Measurements from ENCODE around the gene NFIX.

The NFIX gene

GRCh38 chr19:13121551-13122274 lies 126.4 kb downstream of the NFIX start:
- no peak for DNase-seq (ENCODE audit: low spot score)
- TF ChIP-seq CTCF (IDR thresholded peaks at IDR 0.05; ENCODE audit: extremely low read depth, insufficient read depth, missing control alignments), result no peak
- in situ Hi-C loops (cut with MboI; ENCODE audit: low pct_unique_long_range_greater_than_20kb, low sequenced_read_pairs, unreplicated experiment), result no loop called here

GRCh38 chr19:13122275-13122878 lies 127.1 kb downstream of the NFIX start:
- no peak for TF ChIP-seq CTCF (IDR thresholded peaks at IDR 0.05; ENCODE audit: extremely low read depth, insufficient read depth, missing control alignments)
- in situ Hi-C loops (cut with MboI; ENCODE audit: low pct_unique_long_range_greater_than_20kb, low sequenced_read_pairs, unreplicated experiment), result no loop called here
- no peak for DNase-seq (ENCODE audit: low spot score)

DNA sequence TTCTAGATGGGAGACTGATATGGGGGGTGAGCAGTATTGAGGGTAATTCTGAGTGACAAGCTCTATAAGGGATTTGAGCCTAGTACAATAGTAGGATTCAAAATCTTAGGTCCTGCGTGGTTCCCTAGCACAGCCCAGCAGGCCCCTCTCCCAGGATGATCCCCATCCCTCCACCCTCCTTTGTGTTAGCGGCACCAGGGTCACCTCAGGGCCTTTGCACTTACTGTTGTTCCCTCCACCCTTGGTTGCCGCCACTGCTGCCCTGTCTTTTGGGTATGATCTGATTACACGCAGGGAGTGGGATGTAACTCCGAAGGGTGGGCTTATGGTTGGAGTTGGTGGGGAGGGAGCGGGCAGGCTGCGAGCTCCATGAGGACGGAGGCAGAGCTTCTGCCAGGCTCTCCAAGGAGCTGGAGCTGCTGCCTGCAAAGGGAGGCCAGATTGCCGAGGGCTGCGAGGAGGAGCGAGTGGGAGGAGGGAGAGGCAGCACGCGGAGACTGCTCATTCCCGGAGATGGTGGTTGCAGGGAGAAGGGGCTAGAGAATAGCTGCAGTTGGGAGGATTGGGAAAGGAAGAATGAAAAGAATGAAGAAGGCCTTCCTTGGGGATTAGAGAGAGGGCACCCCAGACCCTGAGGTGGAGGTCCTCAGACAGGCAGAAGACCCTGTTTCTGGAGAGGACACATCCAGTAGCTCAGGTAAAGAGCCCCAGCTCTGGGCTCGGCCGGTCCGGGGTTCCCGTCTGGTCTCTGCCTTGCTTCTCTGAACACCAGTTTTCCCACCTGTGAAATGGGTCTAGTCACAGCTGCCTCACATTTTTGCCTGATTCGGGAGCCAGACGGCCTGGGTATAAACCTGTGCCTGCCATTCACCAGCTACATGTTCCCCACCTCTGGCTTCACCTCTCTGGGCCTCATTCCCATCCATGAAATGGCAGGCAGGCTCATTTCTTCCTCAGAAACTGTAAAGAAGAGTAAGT lies 128.0 kb downstream of the NFIX start:
- TF ChIP-seq CTCF (IDR thresholded peaks at IDR 0.05; ENCODE audit: extremely low read depth, insufficient read depth, missing control alignments), result no peak
- in situ Hi-C loops (cut with MboI; ENCODE audit: low pct_unique_long_range_greater_than_20kb, low sequenced_read_pairs, unreplicated experiment), result no loop called here

DNA sequence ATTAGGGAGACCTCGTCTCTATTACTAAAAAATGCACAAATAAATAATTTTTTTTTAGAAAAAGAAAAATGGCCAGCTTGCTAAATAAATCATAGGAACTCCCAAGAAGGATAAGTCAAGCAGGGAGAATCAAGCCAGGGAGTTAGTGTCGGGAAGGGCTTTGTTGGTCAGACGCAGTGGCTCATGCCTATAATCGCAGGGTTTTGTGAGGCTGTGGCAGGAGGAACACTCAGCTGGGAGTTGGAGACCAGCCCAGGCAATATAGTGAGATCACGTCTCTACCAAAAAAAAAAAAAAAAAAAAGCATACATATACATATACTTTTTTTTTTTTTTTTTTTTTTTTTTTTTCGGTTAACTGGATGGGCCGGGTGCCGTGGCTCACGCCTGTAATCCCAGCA lies 131.8 kb downstream of the NFIX start:
- no peak for DNase-seq (ENCODE audit: low spot score)
- in situ Hi-C loops (cut with MboI; ENCODE audit: low pct_unique_long_range_greater_than_20kb, low sequenced_read_pairs, unreplicated experiment), result no loop called here
- no peak for TF ChIP-seq CTCF (IDR thresholded peaks at IDR 0.05; ENCODE audit: extremely low read depth, insufficient read depth, missing control alignments)

More for the DNA sequence above, 128.0 kb downstream of the NFIX start:
- DNase-seq (ENCODE audit: low spot score), result no peak

DNA sequence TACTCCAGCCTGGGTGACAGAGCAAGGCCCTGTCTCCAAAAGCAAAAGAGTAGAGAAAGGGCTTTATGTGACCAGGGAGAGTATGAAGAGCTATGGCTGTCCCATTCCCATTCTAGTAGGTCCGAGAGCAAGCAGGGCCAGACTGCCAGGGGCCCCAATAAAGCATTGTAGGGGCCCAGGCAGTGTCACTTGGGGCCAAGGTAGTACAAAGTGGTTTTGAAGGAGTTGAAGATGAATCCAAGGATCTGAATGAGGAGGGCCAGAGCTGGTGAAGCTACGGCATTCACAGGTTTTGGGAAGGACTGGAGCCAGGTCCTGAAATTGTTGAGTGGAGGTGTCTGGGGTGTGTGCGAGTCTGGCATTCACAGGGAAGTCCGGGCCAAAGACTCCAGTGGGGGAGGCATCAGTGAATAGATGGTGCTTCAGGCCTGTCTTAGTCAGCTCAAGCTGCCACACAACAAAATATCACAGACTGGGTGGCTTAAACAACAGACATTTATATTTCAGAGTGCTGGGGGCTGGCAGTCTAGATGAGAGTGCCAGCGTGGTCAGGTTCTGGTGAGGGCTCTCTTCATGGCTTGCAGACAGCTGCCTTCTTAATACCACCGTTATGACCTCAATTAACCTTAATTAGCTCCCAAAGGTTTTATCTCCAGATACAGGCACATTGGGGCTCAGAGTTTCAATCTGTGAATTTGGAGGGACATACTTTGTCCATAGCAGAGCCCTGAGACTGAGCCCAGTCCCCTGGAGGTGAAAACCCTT lies 132.7 kb downstream of the NFIX start:
- in situ Hi-C loops (cut with MboI; ENCODE audit: low pct_unique_long_range_greater_than_20kb, low sequenced_read_pairs, unreplicated experiment), result no loop called here
- DNase-seq (ENCODE audit: low spot score), result no peak
- no peak for TF ChIP-seq CTCF (IDR thresholded peaks at IDR 0.05; ENCODE audit: extremely low read depth, insufficient read depth, missing control alignments)

DNA sequence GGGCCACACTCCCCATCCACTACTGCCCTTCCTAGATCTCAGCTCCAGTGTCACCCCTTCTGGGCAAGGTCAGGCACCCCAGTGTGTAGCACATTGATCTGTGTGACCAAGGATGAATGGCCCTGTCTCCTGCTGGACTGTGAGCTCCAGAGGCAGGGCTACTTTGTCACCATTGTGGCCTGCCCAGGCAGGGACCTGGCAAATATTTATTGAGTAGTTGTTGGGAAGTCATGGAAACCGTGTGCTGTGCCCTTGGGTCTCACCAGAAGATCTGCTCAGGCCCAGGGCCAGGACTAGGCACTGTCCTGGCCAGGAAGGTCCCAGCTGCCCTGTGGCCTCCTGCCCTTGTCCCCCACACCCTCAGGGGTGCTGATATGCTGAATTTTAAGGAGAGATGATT lies 133.3 kb downstream of the NFIX start:
- in situ Hi-C loops (cut with MboI; ENCODE audit: low pct_unique_long_range_greater_than_20kb, low sequenced_read_pairs, unreplicated experiment), result no loop called here
- no peak for TF ChIP-seq CTCF (IDR thresholded peaks at IDR 0.05; ENCODE audit: extremely low read depth, insufficient read depth, missing control alignments)
- no peak for DNase-seq (ENCODE audit: low spot score)
